Neural cell (in vitro differentiated cells): ENCODE results near the gene CCT5. TPM values are rescaled to one million over a fixed set of nuclear protein-coding genes. Genes with fewer than 3 reads are reported as not detected.
"Not testable (repeated sequence)": the region's sequence is repeated elsewhere in the genome, so short reads cannot be mapped to it uniquely, and the experiment has no call there.

Experiments used
- H2AFZ ChIP-seq: fragments of 200-600, 300-800 bp; sonication (generic), shearing (Covaris generic); 2 replicates; pipeline ENCODE4 v1.6.0; 2014; ENCODE audit warnings: low read depth, mild to moderate bottlenecking, antibody characterized with exemption, low read length, moderate library complexity
- H3F3A ChIP-seq: fragments of 200-600 bp; shearing (Covaris generic); 2 replicates; pipeline ENCODE4 v1.6.1; 2016; ENCODE audit warnings: mild to moderate bottlenecking, moderate library complexity, mixed read lengths, antibody characterized with exemption, low read length; ENCODE audit not compliant: insufficient read depth, poor library complexity, severe bottlenecking
- H3K27ac ChIP-seq: fragments of 200-600, 300-800 bp; sonication (generic), shearing (Covaris generic); 2 replicates; pipeline ENCODE4 v1.5.1; 2014; ENCODE audit warnings: mild to moderate bottlenecking, low read length, moderate library complexity
- H3K27me3 ChIP-seq: fragments of 300-800, 200-600 bp; sonication (generic), shearing (Covaris generic); 2 replicates; pipeline ENCODE4 v1.6.0; 2014; ENCODE audit warnings: mild to moderate bottlenecking, low read depth, low read length, moderate library complexity; ENCODE audit not compliant: insufficient read depth
- H3K36me3 ChIP-seq: fragments of 300-800, 200-600 bp; sonication (generic), shearing (Covaris generic); 2 replicates; pipeline ENCODE4 v1.5.1; 2014; ENCODE audit warnings: mild to moderate bottlenecking, antibody characterized with exemption, low read length, moderate library complexity; ENCODE audit not compliant: insufficient read depth
- H3K4me2 ChIP-seq: fragments of 300-800, 200-600 bp; sonication (generic), shearing (Covaris generic); 2 replicates; pipeline ENCODE4 v1.6.0; 2014; ENCODE audit warnings: mild to moderate bottlenecking, low read length
- H3K4me3 ChIP-seq: fragments of 300-800, 200-600 bp; sonication (generic), shearing (Covaris generic); 2 replicates; pipeline ENCODE4 v1.5.1; 2014; ENCODE audit warnings: mild to moderate bottlenecking, low read length, moderate library complexity
- H3K79me2 ChIP-seq: fragments of 200-600 bp; shearing (Covaris generic); replicated peaks from 2 replicates; pipeline ENCODE4 v1.6.0; 2014; ENCODE audit warnings: mild to moderate bottlenecking, low read length, moderate library complexity; ENCODE audit not compliant: insufficient read depth
- H3K9ac ChIP-seq: fragments of 300-800, 200-600 bp; sonication (generic), shearing (Covaris generic); 2 replicates; pipeline ENCODE4 v1.6.1; 2016; ENCODE audit warnings: mild to moderate bottlenecking, low read length, mixed read lengths
- H3K9me2 ChIP-seq: fragments of 200-600 bp; shearing (Covaris generic); 2 replicates; pipeline ENCODE4 v1.6.1; 2016; ENCODE audit warnings: mild to moderate bottlenecking, low read length, mixed read lengths; ENCODE audit not compliant: insufficient read depth
- H3K9me3 ChIP-seq: fragments of 200-600, 300-800 bp; sonication (generic), shearing (Covaris generic); 2 replicates; pipeline ENCODE4 v1.6.1; 2016; ENCODE audit warnings: mild to moderate bottlenecking, mixed run types, low read length, moderate library complexity, mixed read lengths
- H4K20me1 ChIP-seq: fragments of 200-600 bp; shearing (Covaris generic); 2 replicates; pipeline ENCODE4 v1.6.1; 2016; ENCODE audit warnings: mild to moderate bottlenecking, mixed run types; ENCODE audit not compliant: insufficient read depth
- EP300 ChIP-seq: fragments of 450-650 bp; conservative IDR thresholded peaks from 2 replicates; pipeline ENCODE4 v1.6.1; 2014; ENCODE audit warnings: antibody characterized with exemption, mild to moderate bottlenecking, moderate library complexity; ENCODE audit not compliant: poor library complexity, severe bottlenecking
- EZH2 ChIP-seq: fragments of 200-600, 300-800 bp; shearing (Covaris generic), sonication (generic); IDR thresholded peaks from 2 replicates; pipeline ENCODE4 v1.6.1; 2014; ENCODE audit warnings: antibody characterized with exemption, low read length, borderline replicate concordance, mild to moderate bottlenecking; ENCODE audit not compliant: insufficient read depth, poor library complexity, severe bottlenecking
- MXI1 ChIP-seq: fragments of 450-650 bp; conservative IDR thresholded peaks from 2 replicates; pipeline ENCODE4 v1.6.1; 2014; ENCODE audit warnings: antibody characterized with exemption, mild to moderate bottlenecking; ENCODE audit not compliant: poor library complexity, severe bottlenecking
- POLR2AphosphoS5 ChIP-seq: IDR thresholded peaks from 2 replicates; pipeline ENCODE4 v1.6.1; 2012
- RAD21 ChIP-seq: fragments of 450-650 bp; conservative IDR thresholded peaks from 2 replicates; pipeline ENCODE4 v1.6.1; 2014; ENCODE audit warnings: antibody characterized with exemption, mild to moderate bottlenecking, moderate library complexity
- SMC3 ChIP-seq: fragments of 450-650 bp; conservative IDR thresholded peaks from 2 replicates; pipeline ENCODE4 v1.6.1; 2014; ENCODE audit warnings: antibody characterized with exemption, mild to moderate bottlenecking, moderate library complexity; ENCODE audit not compliant: poor library complexity
- TAF1 ChIP-seq: IDR thresholded peaks from 2 replicates; pipeline ENCODE4 v1.6.1; 2012; ENCODE audit warnings: low read depth
- polyA plus RNA-seq: library from polyadenylated mRNA; depleted of rRNA; stranded (reverse); fragments of >200 nt; gene quantifications from 2 replicates; pipeline ENCODE4 v1.2.3, GENCODE V29; 2014
- TF ChIP-seq, protein P1 (sequence below): IDR thresholded peaks from 2 replicates; pipeline ENCODE4 v1.6.1; 2012; ENCODE audit warnings: borderline replicate concordance
- TF ChIP-seq, protein P2 (sequence below): fragments of 450-650 bp; IDR thresholded peaks from 2 replicates; pipeline ENCODE4 v1.5.1; 2014; ENCODE audit warnings: antibody characterized with exemption, mild to moderate bottlenecking, moderate library complexity; ENCODE audit not compliant: poor library complexity, severe bottlenecking

Gene CCT5
- polyA plus RNA-seq, 1 donor from 2014 or later, result 455 TPM

DNA sequence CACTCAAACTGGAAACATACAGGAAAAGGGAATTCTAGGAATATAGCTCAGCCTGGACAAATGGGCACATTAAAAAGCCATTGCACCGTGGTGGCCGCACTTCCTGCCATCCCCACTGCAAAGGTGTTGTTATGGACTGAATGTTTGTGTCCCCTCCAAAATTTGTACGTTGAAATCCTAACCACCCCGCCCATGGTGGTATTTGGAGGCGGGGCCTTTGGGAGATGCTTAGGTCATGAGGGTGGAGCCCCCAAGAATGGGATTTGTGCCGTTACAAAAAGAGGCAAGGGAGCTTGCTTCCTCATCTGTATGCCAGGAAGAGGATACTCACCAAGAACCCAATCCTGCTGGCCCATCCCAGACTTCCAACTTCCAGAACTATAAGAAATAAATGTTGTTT lies 58.8 kb downstream of the CCT5 start:
- no peaks in the 10 kb centered on the region for H3K9me3 ChIP-seq
- H3K36me3 ChIP-seq, result no peaks in the 10 kb centered on the region
- peaks cover 6% of the 10 kb centered on the region for H3K27me3 ChIP-seq
- no peak for TF ChIP-seq EZH2
- TF ChIP-seq, protein P1, sequence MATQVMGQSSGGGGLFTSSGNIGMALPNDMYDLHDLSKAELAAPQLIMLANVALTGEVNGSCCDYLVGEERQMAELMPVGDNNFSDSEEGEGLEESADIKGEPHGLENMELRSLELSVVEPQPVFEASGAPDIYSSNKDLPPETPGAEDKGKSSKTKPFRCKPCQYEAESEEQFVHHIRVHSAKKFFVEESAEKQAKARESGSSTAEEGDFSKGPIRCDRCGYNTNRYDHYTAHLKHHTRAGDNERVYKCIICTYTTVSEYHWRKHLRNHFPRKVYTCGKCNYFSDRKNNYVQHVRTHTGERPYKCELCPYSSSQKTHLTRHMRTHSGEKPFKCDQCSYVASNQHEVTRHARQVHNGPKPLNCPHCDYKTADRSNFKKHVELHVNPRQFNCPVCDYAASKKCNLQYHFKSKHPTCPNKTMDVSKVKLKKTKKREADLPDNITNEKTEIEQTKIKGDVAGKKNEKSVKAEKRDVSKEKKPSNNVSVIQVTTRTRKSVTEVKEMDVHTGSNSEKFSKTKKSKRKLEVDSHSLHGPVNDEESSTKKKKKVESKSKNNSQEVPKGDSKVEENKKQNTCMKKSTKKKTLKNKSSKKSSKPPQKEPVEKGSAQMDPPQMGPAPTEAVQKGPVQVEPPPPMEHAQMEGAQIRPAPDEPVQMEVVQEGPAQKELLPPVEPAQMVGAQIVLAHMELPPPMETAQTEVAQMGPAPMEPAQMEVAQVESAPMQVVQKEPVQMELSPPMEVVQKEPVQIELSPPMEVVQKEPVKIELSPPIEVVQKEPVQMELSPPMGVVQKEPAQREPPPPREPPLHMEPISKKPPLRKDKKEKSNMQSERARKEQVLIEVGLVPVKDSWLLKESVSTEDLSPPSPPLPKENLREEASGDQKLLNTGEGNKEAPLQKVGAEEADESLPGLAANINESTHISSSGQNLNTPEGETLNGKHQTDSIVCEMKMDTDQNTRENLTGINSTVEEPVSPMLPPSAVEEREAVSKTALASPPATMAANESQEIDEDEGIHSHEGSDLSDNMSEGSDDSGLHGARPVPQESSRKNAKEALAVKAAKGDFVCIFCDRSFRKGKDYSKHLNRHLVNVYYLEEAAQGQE, result no peak
- TF ChIP-seq, protein P2, sequence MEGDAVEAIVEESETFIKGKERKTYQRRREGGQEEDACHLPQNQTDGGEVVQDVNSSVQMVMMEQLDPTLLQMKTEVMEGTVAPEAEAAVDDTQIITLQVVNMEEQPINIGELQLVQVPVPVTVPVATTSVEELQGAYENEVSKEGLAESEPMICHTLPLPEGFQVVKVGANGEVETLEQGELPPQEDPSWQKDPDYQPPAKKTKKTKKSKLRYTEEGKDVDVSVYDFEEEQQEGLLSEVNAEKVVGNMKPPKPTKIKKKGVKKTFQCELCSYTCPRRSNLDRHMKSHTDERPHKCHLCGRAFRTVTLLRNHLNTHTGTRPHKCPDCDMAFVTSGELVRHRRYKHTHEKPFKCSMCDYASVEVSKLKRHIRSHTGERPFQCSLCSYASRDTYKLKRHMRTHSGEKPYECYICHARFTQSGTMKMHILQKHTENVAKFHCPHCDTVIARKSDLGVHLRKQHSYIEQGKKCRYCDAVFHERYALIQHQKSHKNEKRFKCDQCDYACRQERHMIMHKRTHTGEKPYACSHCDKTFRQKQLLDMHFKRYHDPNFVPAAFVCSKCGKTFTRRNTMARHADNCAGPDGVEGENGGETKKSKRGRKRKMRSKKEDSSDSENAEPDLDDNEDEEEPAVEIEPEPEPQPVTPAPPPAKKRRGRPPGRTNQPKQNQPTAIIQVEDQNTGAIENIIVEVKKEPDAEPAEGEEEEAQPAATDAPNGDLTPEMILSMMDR, result no peak
- H3K4me2 ChIP-seq, result no peak overlapping the region
- H3K79me2 ChIP-seq, result no peaks in the 10 kb centered on the region
- no peaks in the 10 kb centered on the region for H3F3A ChIP-seq
- no peak overlapping the region for H2AFZ ChIP-seq
- no peak overlapping the region for H3K27ac ChIP-seq
- H3K9me2 ChIP-seq, result no peaks in the 10 kb centered on the region
- H3K9ac ChIP-seq, result no peak overlapping the region
- no peaks in the 10 kb centered on the region for H4K20me1 ChIP-seq
- H3K4me3 ChIP-seq, result no peak overlapping the region

DNA sequence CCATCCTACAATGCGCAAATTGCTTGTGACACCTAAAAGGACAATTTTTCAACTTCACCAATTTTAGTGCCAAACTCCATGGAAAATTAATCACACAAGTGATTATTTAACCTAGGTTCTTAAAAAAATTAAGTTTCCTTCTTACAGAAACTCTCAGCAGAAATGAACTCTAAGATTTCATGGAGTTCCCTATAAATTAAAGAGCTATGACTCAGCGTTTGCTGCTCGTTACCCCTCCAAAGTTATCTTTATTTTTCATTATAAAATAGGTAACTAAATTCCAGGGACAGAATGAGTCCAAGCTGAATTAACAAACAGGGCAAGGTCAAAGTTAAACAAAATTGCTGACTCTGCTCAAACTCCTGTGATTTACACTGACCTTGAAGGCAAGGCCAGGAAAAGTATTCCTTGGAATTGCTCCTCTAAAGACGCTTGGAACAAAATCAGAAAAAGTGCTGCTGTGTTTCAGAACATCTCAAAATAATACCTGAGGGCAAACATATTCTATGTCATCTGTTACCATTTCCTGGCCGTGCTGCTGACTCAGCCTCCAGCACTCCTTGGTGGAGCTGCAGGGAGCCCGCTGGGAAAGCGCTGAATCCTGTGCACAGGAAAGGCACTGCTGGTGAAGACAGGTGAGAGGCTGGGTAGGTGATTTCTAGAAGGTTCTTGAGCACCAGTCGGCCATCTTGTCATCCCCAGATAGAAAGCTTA lies 60.1 kb downstream of the CCT5 start:
- no peaks in the 10 kb centered on the region for H3K9me3 ChIP-seq
- peaks cover 6% of the 10 kb centered on the region for H3K27me3 ChIP-seq
- no peak overlapping the region for H3K4me2 ChIP-seq
- H3K27ac ChIP-seq, result no peak overlapping the region
- H3K9me2 ChIP-seq, result no peaks in the 10 kb centered on the region
- TF ChIP-seq MXI1, result no peak
- TF ChIP-seq, protein P1, result no peak
- no peak for TF ChIP-seq POLR2AphosphoS5
- TF ChIP-seq RAD21, result no peak
- TF ChIP-seq TAF1, result no peak
- no peak for TF ChIP-seq EZH2
- TF ChIP-seq, protein P2, result no peak
- no peak for TF ChIP-seq SMC3
- no peak for TF ChIP-seq EP300
- no peaks in the 10 kb centered on the region for H3F3A ChIP-seq
- H3K79me2 ChIP-seq, result no peaks in the 10 kb centered on the region
- no peaks in the 10 kb centered on the region for H4K20me1 ChIP-seq
- H3K36me3 ChIP-seq, result no peaks in the 10 kb centered on the region
- H2AFZ ChIP-seq, result no peak overlapping the region
- H3K9ac ChIP-seq, result no peak overlapping the region
- no peak overlapping the region for H3K4me3 ChIP-seq

DNA sequence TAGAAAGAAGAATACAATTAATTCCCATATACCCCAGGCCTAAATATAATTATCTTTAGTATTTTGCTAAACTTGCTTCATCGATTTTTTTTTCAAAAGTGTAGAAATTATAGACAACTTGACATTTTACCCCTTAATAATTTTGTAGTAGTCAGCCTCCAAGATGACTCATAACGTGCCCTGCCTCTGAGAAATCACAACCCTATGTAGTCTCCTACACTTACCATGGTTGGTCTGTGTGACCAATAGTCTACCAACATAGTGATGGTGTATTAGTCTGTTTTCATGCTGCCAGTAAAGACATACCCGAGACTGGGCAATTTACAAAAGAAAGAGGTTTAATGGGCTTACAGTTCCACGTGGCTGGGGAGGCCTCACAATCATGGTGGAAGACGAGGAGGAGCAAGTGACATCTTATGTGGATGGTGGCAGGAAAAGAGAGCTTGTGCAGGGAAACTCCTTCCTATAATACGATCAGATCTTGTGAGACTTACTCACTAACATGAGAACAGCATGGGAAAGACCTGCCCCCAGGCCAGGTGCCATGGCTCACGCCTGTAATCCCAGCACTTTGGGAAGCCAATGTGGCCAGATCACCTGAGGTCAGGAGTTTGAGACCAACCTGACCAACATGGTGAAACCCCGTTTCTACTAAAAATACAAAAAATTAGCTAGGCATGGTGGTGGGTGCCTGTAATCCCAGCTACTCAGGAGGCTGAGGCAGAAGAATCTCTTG lies 60.9 kb downstream of the CCT5 start:
- H3K36me3 ChIP-seq, H3K4me2 ChIP-seq, H2AFZ ChIP-seq: not testable (repeated sequence)

More for the DNA sequence above, 60.9 kb downstream of the CCT5 start:
- H3K9me3 ChIP-seq, H3K9ac ChIP-seq, H3K79me2 ChIP-seq, H3K4me3 ChIP-seq, H3K27ac ChIP-seq, H4K20me1 ChIP-seq, H3K27me3 ChIP-seq, H3F3A ChIP-seq, H3K9me2 ChIP-seq: not testable (repeated sequence)
